Posterior cingulate gyrus (tissue), 11 donors: ENCODE data around the gene POMC.
"Not testable (repeated sequence)": the region's sequence is repeated elsewhere in the genome, so short reads cannot be mapped to it uniquely, and the experiment has no call there.

Experiments
- DNase-seq, 10 donors: peaks; one replicate each; pipeline versions ENCODE4 v3.0.0 to v3.0.0-alpha.2; 2020 to 2021; ENCODE audit warnings: mixed read lengths in 3 of 10
- intact Hi-C: fragments of 100-400 bp; cut with DNase I; formaldehyde crosslinking; loops from one replicate; pipeline ENCODE4 v1.15.1; 2023

POMC gene

GRCh38 chr2:25168256-25169072 lies at the start of gene POMC:
TSS of gene POMC (minus strand) at chr2:25168580. CDS start at chr2:25164772, 3,808 bp downstream.
- peak in 2 of 10 donors; percentile 12 to 73 for DNase-seq
- intact Hi-C loops: no loop called here

- no peak for DNase-seq
- intact Hi-C loops: no loop called here
Measured at GRCh38 chr2:25218100-25218499, 49.7 kb upstream of the POMC start.

GRCh38 chr2:25215948-25216679 lies 47.7 kb upstream of the POMC start:
- peak in 6 of 10 donors; percentile 23 to 93 (median 56) for DNase-seq

GRCh38 chr2:25215232-25215631 lies 46.9 kb upstream of the POMC start:
- no peak for DNase-seq

More at GRCh38 chr2:25215948-25216679, 47.7 kb upstream of the POMC start:
- intact Hi-C loops: no loop called here

GRCh38 chr2:25213229-25213628 lies 44.8 kb upstream of the POMC start:
- intact Hi-C loops: no loop called here

More at GRCh38 chr2:25215232-25215631, 46.9 kb upstream of the POMC start:
- intact Hi-C loops: no loop called here

GRCh38 chr2:25210923-25211322 lies 42.5 kb upstream of the POMC start:
- DNase-seq, intact Hi-C loops: not testable (repeated sequence)

More at GRCh38 chr2:25213229-25213628, 44.8 kb upstream of the POMC start:
- DNase-seq: no peak

- intact Hi-C loops: no loop called here
Measured at GRCh38 chr2:25207078-25207545, 38.7 kb upstream of the POMC start.

GRCh38 chr2:25204190-25204838 lies 35.9 kb upstream of the POMC start:
- DNase-seq: peak in 3 of 10 donors; percentile 29 to 83 (median 75)
- intact Hi-C loops: no loop called here

More at GRCh38 chr2:25207078-25207545, 38.7 kb upstream of the POMC start:
- DNase-seq: peak in 1 of 10 donors; percentile 20

- DNase-seq: peak in 2 of 10 donors; percentile 25 to 43
- intact Hi-C loops: no loop called here
Measured at GRCh38 chr2:25202275-25202674, 33.9 kb upstream of the POMC start.

- intact Hi-C loops: no loop called here
- peak in 2 of 10 donors; percentile 10 to 14 for DNase-seq
Measured at GRCh38 chr2:25201794-25202193, 33.4 kb upstream of the POMC start.

- intact Hi-C loops: no loop called here
- DNase-seq: peak in 1 of 10 donors; percentile 20
Measured at GRCh38 chr2:25201265-25201664, 32.9 kb upstream of the POMC start.

GRCh38 chr2:25198576-25198975 lies 30.2 kb upstream of the POMC start:
- DNase-seq: no peak
- intact Hi-C loops: no loop called here

- DNase-seq: no peak
- intact Hi-C loops: no loop called here
Measured at GRCh38 chr2:25198209-25198525, 29.8 kb upstream of the POMC start.

GRCh38 chr2:25197336-25198208 lies 29.2 kb upstream of the POMC start:
- peak in 2 of 10 donors; percentile 39 to 74 for DNase-seq
- intact Hi-C loops: loop anchor here (2.0 kb wide), 1 partner anchor 223 kb away; no protein-coding TSS in a partner anchor

- DNase-seq: peak in 1 of 10 donors; percentile 20
- intact Hi-C loops: no loop called here
Measured at GRCh38 chr2:25194576-25195122, 26.3 kb upstream of the POMC start.

- DNase-seq: peak in 1 of 10 donors; percentile 8
- intact Hi-C loops: no loop called here
Measured at GRCh38 chr2:25190536-25190935, 22.2 kb upstream of the POMC start.

- intact Hi-C loops: no loop called here
- DNase-seq: no peak
Measured at GRCh38 chr2:25188405-25188804, 20.0 kb upstream of the POMC start.

GRCh38 chr2:25187729-25188350 lies 19.5 kb upstream of the POMC start:
- intact Hi-C loops: no loop called here
- no peak for DNase-seq

- no peak for DNase-seq
- intact Hi-C loops: no loop called here
Measured at GRCh38 chr2:25184254-25184653, 15.9 kb upstream of the POMC start.
